Natural killer cell (primary cell): ENCODE data around the gene THRB. TPM values are rescaled to one million over a fixed set of nuclear protein-coding genes. Genes with fewer than 3 reads are reported as not detected.
"Not testable (repeated sequence)": the region's sequence is repeated elsewhere in the genome, so short reads cannot be mapped to it uniquely, and the experiment has no call there.

Experiments
- ATAC-seq, 3 donors: fragments of 150-1000 bp in 2 of 3; fragments of 200-7000 bp in 1 of 3; cut with Tn5 transposase; 1 replicate in 1 of 3; 2 replicates in 2 of 3; pipeline ENCODE4 v1.10.0; 2021; ENCODE audit warnings: mild to moderate bottlenecking in 2 of 3, moderate library complexity in 2 of 3
- DNase-seq, 2 donors: peaks; one replicate each; pipeline versions ENCODE4 v3.0.0 to v3.0.0-alpha.2; 2013 to 2021; ENCODE audit warnings: mixed read lengths in 1 of 2
- H3K27ac ChIP-seq: one replicate; pipeline ENCODE4 v1.5.1; 2013; ENCODE audit warnings: mild to moderate bottlenecking, low read length
- H3K27me3 ChIP-seq: one replicate; pipeline ENCODE4 v1.6.1; 2013; ENCODE audit warnings: low read length; ENCODE audit not compliant: control insufficient read depth, insufficient read depth
- H3K36me3 ChIP-seq: one replicate; pipeline ENCODE4 v1.6.1; 2013; ENCODE audit warnings: low read length; ENCODE audit not compliant: control insufficient read depth, insufficient read depth
- H3K4me1 ChIP-seq: one replicate; pipeline ENCODE4 v1.6.1; 2013; ENCODE audit warnings: low read length; ENCODE audit not compliant: control insufficient read depth, insufficient read depth
- H3K4me3 ChIP-seq: one replicate; pipeline ENCODE4 v1.5.1; 2013; ENCODE audit warnings: low read length
- H3K9me3 ChIP-seq: one replicate; pipeline ENCODE4 v1.6.1; 2013; ENCODE audit warnings: low read length; ENCODE audit not compliant: control insufficient read depth, insufficient read depth
- H3K27ac Mint-ChIP-seq, 2 donors: one replicate each; pipeline ENCODE4 v1.8.0; 2022; ENCODE audit warnings: mild to moderate bottlenecking in 2 of 2, mixed read lengths in 2 of 2, moderate library complexity in 1 of 2
- H3K27me3 Mint-ChIP-seq, 2 donors: one replicate each; pipeline ENCODE4 v1.8.0; 2022; ENCODE audit warnings: low read depth in 2 of 2, mixed read lengths in 2 of 2
- H3K36me3 Mint-ChIP-seq: one replicate; pipeline ENCODE4 v1.8.0; 2022; ENCODE audit warnings: mixed read lengths
- H3K4me1 Mint-ChIP-seq, 2 donors: one replicate each; pipeline ENCODE4 v1.8.0; 2022; ENCODE audit warnings: mixed read lengths in 2 of 2
- H3K4me3 Mint-ChIP-seq: one replicate; pipeline ENCODE4 v1.8.0; 2022; ENCODE audit warnings: mild to moderate bottlenecking, moderate library complexity, mixed read lengths
- H3K9me3 Mint-ChIP-seq, 2 donors: one replicate each; pipeline ENCODE4 v1.8.0; 2022; ENCODE audit warnings: mixed read lengths in 2 of 2
- CTCF ChIP-seq: fragments of 200-600 bp; IDR thresholded peaks from one replicate; pipeline ENCODE4 v1.8.0; 2022; ENCODE audit warnings: antibody characterized with exemption
- WGBS: methylation state at CpG from one replicate; pipeline ENCODE4 v1.1.7; 2013; ENCODE audit warnings: missing lambda C conversion rate; ENCODE audit not compliant: insufficient coverage; 5-methylcytosine and 5-hydroxymethylcytosine counted together
- intact Hi-C: fragments of 100-400 bp; cut with micrococcal nuclease; formaldehyde crosslinking; loops from one replicate; pipeline ENCODE4 v1.14.2; 2022
- total RNA-seq, 4 donors: library from RNA; stranded (reverse); fragments of 120-200 nt in 1 of 4; gene quantifications; one replicate each; pipeline versions ENCODE4 v1.2.3 to v1.2.4, GENCODE V29; 2013 to 2022

The THRB gene
- total RNA-seq, 3 donors from 2014 or later (not counting 1 experiment from before 2014, with no cell fraction given), result 0.05 TPM; not detected in 2

GRCh38 chr3:24096271-24096670 is 398.4 kb downstream of the THRB start:
- no peaks in the 10 kb centered on the region for H3K27me3 Mint-ChIP-seq
- ATAC-seq, result no peak
- Histone ChIP-seq H3K27ac (no peak overlapping the region), H3K27me3 (no peaks in the 10 kb centered on the region), H3K4me1 (no peaks in the 10 kb centered on the region), H3K9me3 (no peaks in the 10 kb centered on the region), H3K4me3 (no peak overlapping the region), H3K36me3 (no peaks in the 10 kb centered on the region)
- H3K4me3 Mint-ChIP-seq, result no peak overlapping the region
- intact Hi-C loops, result no loop called here
- H3K4me1 Mint-ChIP-seq, result no peaks in the 10 kb centered on the region
- no peak overlapping the region for H3K27ac Mint-ChIP-seq
- TF ChIP-seq CTCF, result no peak
- DNase-seq, result no peak
- H3K36me3 Mint-ChIP-seq, result no peaks in the 10 kb centered on the region
- H3K9me3 Mint-ChIP-seq, result peaks cover 0 to 3% of the 10 kb centered on the region in 2 donors
- 83% methylated on average over 1 of the region's 1 CpG for WGBS

GRCh38 chr3:24094818-24095217 is 399.8 kb downstream of the THRB start:
- H3K9me3 Mint-ChIP-seq, H3K9me3 ChIP-seq, H3K36me3 ChIP-seq, ATAC-seq, H3K27me3 ChIP-seq, H3K4me3 ChIP-seq, H3K27ac ChIP-seq, H3K4me3 Mint-ChIP-seq, H3K36me3 Mint-ChIP-seq, H3K27ac Mint-ChIP-seq, intact Hi-C loops, H3K4me1 Mint-ChIP-seq, DNase-seq, H3K4me1 ChIP-seq, H3K27me3 Mint-ChIP-seq: not testable (repeated sequence)
- WGBS, result 42% methylated on average over 2 of the region's 17 CpGs

- no peaks in the 10 kb centered on the region for H3K27me3 ChIP-seq
- H3K27ac ChIP-seq, result no peak overlapping the region
- Mint-ChIP-seq H3K9me3 (no peaks in the 10 kb centered on the region), H3K36me3 (no peaks in the 10 kb centered on the region), H3K4me3 (no peak overlapping the region), H3K27me3 (no peaks in the 10 kb centered on the region), H3K27ac (no peak overlapping the region), H3K4me1 (no peaks in the 10 kb centered on the region)
- DNase-seq (no peak), ATAC-seq (no peak)
- no peak overlapping the region for H3K4me3 ChIP-seq
- no peaks in the 10 kb centered on the region for H3K9me3 ChIP-seq
- TF ChIP-seq CTCF, result no peak
- intact Hi-C loops, result no loop called here
- H3K36me3 ChIP-seq, result no peaks in the 10 kb centered on the region
- 62% methylated on average over 2 of the region's 2 CpGs for WGBS
- H3K4me1 ChIP-seq, result no peaks in the 10 kb centered on the region
Observed at GRCh38 chr3:24088782-24089181, 405.9 kb downstream of the THRB start.

- H3K9me3 Mint-ChIP-seq, result peaks cover 2% of the 10 kb centered on the region in 2 donors
- no CpG with 5 or more reads among the region's 3 CpGs for WGBS
- H3K4me3 ChIP-seq, result no peak overlapping the region
- no peaks in the 10 kb centered on the region for H3K4me1 Mint-ChIP-seq
- no peak for DNase-seq
- H3K27me3 Mint-ChIP-seq, result peaks cover 0 to 2% of the 10 kb centered on the region in 2 donors
- intact Hi-C loops, result no loop called here
- ATAC-seq, result no peak
- no peaks in the 10 kb centered on the region for H3K9me3 ChIP-seq
- TF ChIP-seq CTCF, result no peak
- H3K36me3 Mint-ChIP-seq, result no peaks in the 10 kb centered on the region
- H3K27me3 ChIP-seq, result no peaks in the 10 kb centered on the region
- H3K4me3 Mint-ChIP-seq, result no peak overlapping the region
- H3K36me3 ChIP-seq, result no peaks in the 10 kb centered on the region
- no peak overlapping the region for H3K27ac Mint-ChIP-seq
- H3K27ac ChIP-seq, result no peak overlapping the region
- H3K4me1 ChIP-seq, result no peaks in the 10 kb centered on the region
Observed at GRCh38 chr3:24087469-24087868, 407.2 kb downstream of the THRB start.
